H1 (cell line): Measurements from ENCODE around the gene ARF6. TPM values are rescaled to one million over a fixed set of nuclear protein-coding genes. Genes with fewer than 3 reads are reported as not detected.

ENCODE experiments used
- EGR1 ChIP-seq: IDR thresholded peaks from 2 replicates; pipeline ENCODE4 v1.6.1; 2011; ENCODE audit warnings: low read depth, low read length, borderline replicate concordance
- EZH2 ChIP-seq: fragments of 200-600 bp; sonication (generic); IDR thresholded peaks from 2 replicates; pipeline ENCODE4 v1.7.1; 2012; ENCODE audit warnings: low read depth, mild to moderate bottlenecking, moderate library complexity, low read length, inconsistent platforms; ENCODE audit not compliant: severe bottlenecking
- MAFK ChIP-seq: IDR thresholded peaks from 2 replicates; pipeline ENCODE4 v1.6.1; 2012; ENCODE audit warnings: low read depth, mild to moderate bottlenecking, improper control_type of control experiment, low read length
- NRF1 ChIP-seq: IDR thresholded peaks from 2 replicates; pipeline ENCODE4 v1.6.1; 2011; ENCODE audit warnings: mild to moderate bottlenecking, low read depth, low read length, improper control_type of control experiment
- RXRA ChIP-seq: IDR thresholded peaks from 2 replicates; pipeline ENCODE4 v1.6.1; 2011; ENCODE audit warnings: low read depth, mild to moderate bottlenecking, low read length, moderate library complexity; ENCODE audit not compliant: insufficient read depth
- polyA plus RNA-seq, 7 experiments: library from polyadenylated mRNA; depleted of rRNA in 3 of 7; stranded (reverse) in 5 of 7; unstranded in 2 of 7; fragments of >200 nt in 5 of 7; fragments of 200-250 nt in 2 of 7; gene quantifications; 1 replicate in 5 of 7; 2 replicates in 1 of 7; 4 replicates in 1 of 7; pipeline versions ENCODE4 v1.2.1 to v1.2.3, GENCODE V29; 2011 to 2013; ENCODE audit warnings: missing spikeins in 2 of 7, mixed read lengths in 2 of 7
- total RNA-seq: library from RNA; stranded (reverse); fragmentation: NEBNext Ultra II Directional; extraction: Animal tissue kit (Norgen Biotek cat#: 25700); gene quantifications from 2 replicates; pipeline ENCODE4 v1.2.1, GENCODE V29; 2021
- TF ChIP-seq, protein P1 (sequence below): fragments of 300-600 bp; sonication (generic); IDR thresholded peaks from 2 replicates; pipeline ENCODE4 v1.7.1; 2012; ENCODE audit warnings: low read length, moderate library complexity, mild to moderate bottlenecking, inconsistent platforms; ENCODE audit not compliant: insufficient replicate concordance
- TF ChIP-seq, protein P2 (sequence below): IDR thresholded peaks from 2 replicates; pipeline ENCODE4 v1.6.1; 2012; ENCODE audit warnings: inconsistent platforms

ARF6 gene
- total and polyA plus RNA-seq, 2 of the 8 experiments (the other 6 are each of a cell fraction or from before 2014, with no cell fraction given), result 17.2 to 56.7 TPM

GRCh38 chr14:49861699-49862088 lies 31.2 kb upstream of the ARF6 start (continued):
- no peak for TF ChIP-seq RXRA
- TF ChIP-seq NRF1, result no peak
- TF ChIP-seq, protein P1, sequence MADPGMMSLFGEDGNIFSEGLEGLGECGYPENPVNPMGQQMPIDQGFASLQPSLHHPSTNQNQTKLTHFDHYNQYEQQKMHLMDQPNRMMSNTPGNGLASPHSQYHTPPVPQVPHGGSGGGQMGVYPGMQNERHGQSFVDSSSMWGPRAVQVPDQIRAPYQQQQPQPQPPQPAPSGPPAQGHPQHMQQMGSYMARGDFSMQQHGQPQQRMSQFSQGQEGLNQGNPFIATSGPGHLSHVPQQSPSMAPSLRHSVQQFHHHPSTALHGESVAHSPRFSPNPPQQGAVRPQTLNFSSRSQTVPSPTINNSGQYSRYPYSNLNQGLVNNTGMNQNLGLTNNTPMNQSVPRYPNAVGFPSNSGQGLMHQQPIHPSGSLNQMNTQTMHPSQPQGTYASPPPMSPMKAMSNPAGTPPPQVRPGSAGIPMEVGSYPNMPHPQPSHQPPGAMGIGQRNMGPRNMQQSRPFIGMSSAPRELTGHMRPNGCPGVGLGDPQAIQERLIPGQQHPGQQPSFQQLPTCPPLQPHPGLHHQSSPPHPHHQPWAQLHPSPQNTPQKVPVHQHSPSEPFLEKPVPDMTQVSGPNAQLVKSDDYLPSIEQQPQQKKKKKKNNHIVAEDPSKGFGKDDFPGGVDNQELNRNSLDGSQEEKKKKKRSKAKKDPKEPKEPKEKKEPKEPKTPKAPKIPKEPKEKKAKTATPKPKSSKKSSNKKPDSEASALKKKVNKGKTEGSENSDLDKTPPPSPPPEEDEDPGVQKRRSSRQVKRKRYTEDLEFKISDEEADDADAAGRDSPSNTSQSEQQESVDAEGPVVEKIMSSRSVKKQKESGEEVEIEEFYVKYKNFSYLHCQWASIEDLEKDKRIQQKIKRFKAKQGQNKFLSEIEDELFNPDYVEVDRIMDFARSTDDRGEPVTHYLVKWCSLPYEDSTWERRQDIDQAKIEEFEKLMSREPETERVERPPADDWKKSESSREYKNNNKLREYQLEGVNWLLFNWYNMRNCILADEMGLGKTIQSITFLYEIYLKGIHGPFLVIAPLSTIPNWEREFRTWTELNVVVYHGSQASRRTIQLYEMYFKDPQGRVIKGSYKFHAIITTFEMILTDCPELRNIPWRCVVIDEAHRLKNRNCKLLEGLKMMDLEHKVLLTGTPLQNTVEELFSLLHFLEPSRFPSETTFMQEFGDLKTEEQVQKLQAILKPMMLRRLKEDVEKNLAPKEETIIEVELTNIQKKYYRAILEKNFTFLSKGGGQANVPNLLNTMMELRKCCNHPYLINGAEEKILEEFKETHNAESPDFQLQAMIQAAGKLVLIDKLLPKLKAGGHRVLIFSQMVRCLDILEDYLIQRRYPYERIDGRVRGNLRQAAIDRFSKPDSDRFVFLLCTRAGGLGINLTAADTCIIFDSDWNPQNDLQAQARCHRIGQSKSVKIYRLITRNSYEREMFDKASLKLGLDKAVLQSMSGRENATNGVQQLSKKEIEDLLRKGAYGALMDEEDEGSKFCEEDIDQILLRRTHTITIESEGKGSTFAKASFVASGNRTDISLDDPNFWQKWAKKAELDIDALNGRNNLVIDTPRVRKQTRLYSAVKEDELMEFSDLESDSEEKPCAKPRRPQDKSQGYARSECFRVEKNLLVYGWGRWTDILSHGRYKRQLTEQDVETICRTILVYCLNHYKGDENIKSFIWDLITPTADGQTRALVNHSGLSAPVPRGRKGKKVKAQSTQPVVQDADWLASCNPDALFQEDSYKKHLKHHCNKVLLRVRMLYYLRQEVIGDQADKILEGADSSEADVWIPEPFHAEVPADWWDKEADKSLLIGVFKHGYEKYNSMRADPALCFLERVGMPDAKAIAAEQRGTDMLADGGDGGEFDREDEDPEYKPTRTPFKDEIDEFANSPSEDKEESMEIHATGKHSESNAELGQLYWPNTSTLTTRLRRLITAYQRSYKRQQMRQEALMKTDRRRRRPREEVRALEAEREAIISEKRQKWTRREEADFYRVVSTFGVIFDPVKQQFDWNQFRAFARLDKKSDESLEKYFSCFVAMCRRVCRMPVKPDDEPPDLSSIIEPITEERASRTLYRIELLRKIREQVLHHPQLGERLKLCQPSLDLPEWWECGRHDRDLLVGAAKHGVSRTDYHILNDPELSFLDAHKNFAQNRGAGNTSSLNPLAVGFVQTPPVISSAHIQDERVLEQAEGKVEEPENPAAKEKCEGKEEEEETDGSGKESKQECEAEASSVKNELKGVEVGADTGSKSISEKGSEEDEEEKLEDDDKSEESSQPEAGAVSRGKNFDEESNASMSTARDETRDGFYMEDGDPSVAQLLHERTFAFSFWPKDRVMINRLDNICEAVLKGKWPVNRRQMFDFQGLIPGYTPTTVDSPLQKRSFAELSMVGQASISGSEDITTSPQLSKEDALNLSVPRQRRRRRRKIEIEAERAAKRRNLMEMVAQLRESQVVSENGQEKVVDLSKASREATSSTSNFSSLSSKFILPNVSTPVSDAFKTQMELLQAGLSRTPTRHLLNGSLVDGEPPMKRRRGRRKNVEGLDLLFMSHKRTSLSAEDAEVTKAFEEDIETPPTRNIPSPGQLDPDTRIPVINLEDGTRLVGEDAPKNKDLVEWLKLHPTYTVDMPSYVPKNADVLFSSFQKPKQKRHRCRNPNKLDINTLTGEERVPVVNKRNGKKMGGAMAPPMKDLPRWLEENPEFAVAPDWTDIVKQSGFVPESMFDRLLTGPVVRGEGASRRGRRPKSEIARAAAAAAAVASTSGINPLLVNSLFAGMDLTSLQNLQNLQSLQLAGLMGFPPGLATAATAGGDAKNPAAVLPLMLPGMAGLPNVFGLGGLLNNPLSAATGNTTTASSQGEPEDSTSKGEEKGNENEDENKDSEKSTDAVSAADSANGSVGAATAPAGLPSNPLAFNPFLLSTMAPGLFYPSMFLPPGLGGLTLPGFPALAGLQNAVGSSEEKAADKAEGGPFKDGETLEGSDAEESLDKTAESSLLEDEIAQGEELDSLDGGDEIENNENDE, result no peak
- TF ChIP-seq EGR1, result no peak
- no peak for TF ChIP-seq MAFK
- TF ChIP-seq EZH2, result no peak
- TF ChIP-seq, protein P2, sequence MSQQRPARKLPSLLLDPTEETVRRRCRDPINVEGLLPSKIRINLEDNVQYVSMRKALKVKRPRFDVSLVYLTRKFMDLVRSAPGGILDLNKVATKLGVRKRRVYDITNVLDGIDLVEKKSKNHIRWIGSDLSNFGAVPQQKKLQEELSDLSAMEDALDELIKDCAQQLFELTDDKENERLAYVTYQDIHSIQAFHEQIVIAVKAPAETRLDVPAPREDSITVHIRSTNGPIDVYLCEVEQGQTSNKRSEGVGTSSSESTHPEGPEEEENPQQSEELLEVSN, result no peak
